H1 (cell line): ENCODE data around the gene MFNG. TPM values are rescaled to one million over a fixed set of nuclear protein-coding genes. Genes with fewer than 3 reads are reported as not detected.
A peak's percentile ranks its signal among the peaks of the same experiment; 100 is the strongest.

ENCODE experiments used
- CTCF ChIA-PET: fragments of 300-600 bp; sonication (Branson Sonifier 250); formaldehyde crosslinking; loops from one replicate; lab custom pipeline; 2021; ENCODE audit not compliant: partially characterized antibody; lab: Charles Lee
- POLR2A ChIA-PET: fragments of 300-600 bp; sonication (Branson Sonifier 250); formaldehyde crosslinking; loops from one replicate; lab custom pipeline; 2021; ENCODE audit warnings: inconsistent platforms; ENCODE audit not compliant: partially characterized antibody; lab: Charles Lee
- DNase-seq, 2 experiments: peaks; one replicate each; pipeline versions ENCODE4 v3.0.0 to v3.0.0-alpha.2; 2010 to 2022; ENCODE audit warnings: low spot score in 2 of 2, low read depth in 1 of 2, mixed read lengths in 1 of 2
- FAIRE-seq: peaks from 2 replicates; lab custom pipeline; 2011; peaks lifted over from hg19 to GRCh38; lab: Jason Lieb, UNC
- H2AFZ ChIP-seq: 2 replicates; pipeline ENCODE4 v1.8.1; 2012; ENCODE audit warnings: low read length, inconsistent platforms
- H2AK5ac ChIP-seq: 2 replicates; pipeline ENCODE4 v1.6.1; 2013; ENCODE audit warnings: low read depth, low read length
- H2BK120ac ChIP-seq: replicated peaks from 2 replicates; pipeline ENCODE3; 2013; ENCODE audit warnings: low read depth, low read length, inconsistent platforms
- H2BK12ac ChIP-seq: 2 replicates; pipeline ENCODE4 v1.6.1; 2013; ENCODE audit warnings: low read depth, low read length
- H2BK15ac ChIP-seq: 2 replicates; pipeline ENCODE4 v1.6.1; 2013; ENCODE audit warnings: low read length
- H2BK20ac ChIP-seq: 2 replicates; pipeline ENCODE4 v1.6.1; 2013; ENCODE audit warnings: low read length
- H2BK5ac ChIP-seq: 2 replicates; pipeline ENCODE4 v1.6.1; 2013; ENCODE audit warnings: low read depth, low read length
- H3K14ac ChIP-seq: 2 replicates; pipeline ENCODE4 v1.6.1; 2013; ENCODE audit warnings: inconsistent platforms; ENCODE audit not compliant: insufficient read length
- H3K18ac ChIP-seq: 2 replicates; pipeline ENCODE4 v1.6.1; 2013; ENCODE audit warnings: low read length; ENCODE audit errors: extremely low read depth
- H3K23ac ChIP-seq: 2 replicates; pipeline ENCODE4 v1.6.1; 2013; ENCODE audit warnings: inconsistent platforms; ENCODE audit not compliant: insufficient read length
- H3K23me2 ChIP-seq: 2 replicates; pipeline ENCODE4 v1.6.1; 2013; ENCODE audit warnings: low read depth, low read length
- H3K27ac ChIP-seq: 2 replicates; pipeline ENCODE4 v1.6.1; 2011; ENCODE audit warnings: low read depth, low read length, inconsistent platforms
- H3K27me3 ChIP-seq, 4 experiments: replicated peaks in 1 of 4; 1 replicate in 1 of 4; 2 replicates in 3 of 4; pipeline versions ENCODE4 v1.6.1 to v1.8.1; 2011 to 2013; ENCODE audit warnings: low read length in 3 of 4, mild to moderate bottlenecking in 3 of 4, inconsistent platforms in 2 of 4, mixed read lengths in 2 of 4, moderate library complexity in 1 of 4; ENCODE audit not compliant: control insufficient read depth in 3 of 4, insufficient read depth in 3 of 4; ENCODE audit errors: extremely low read depth in 1 of 4
- H3K36me3 ChIP-seq, 4 experiments: 2 replicates each; pipeline versions ENCODE4 v1.6.1 to v1.8.1; 2011 to 2013; ENCODE audit warnings: mild to moderate bottlenecking in 4 of 4, low read length in 3 of 4, moderate library complexity in 2 of 4, control low read depth in 1 of 4, inconsistent platforms in 1 of 4; ENCODE audit not compliant: insufficient read depth in 4 of 4, control insufficient read depth in 2 of 4
- H3K4ac ChIP-seq: replicated peaks from 2 replicates; pipeline ENCODE3; 2013; ENCODE audit warnings: low read length, low read depth, mixed read lengths, inconsistent platforms; ENCODE audit not compliant: insufficient read length
- H3K4me1 ChIP-seq, 4 experiments: replicated peaks in 1 of 4; 1 replicate in 1 of 4; 2 replicates in 3 of 4; pipeline versions ENCODE4 v1.6.1 to v1.8.1; 2011 to 2013; ENCODE audit warnings: low read length in 3 of 4, inconsistent platforms in 2 of 4, mixed read lengths in 1 of 4; ENCODE audit not compliant: insufficient read depth in 4 of 4, control insufficient read depth in 3 of 4
- H3K4me2 ChIP-seq, 2 experiments: 2 replicates each; pipeline versions ENCODE4 v1.6.1 to v1.8.1; 2011 to 2013; ENCODE audit warnings: low read depth in 2 of 2, low read length in 2 of 2, control low read depth in 1 of 2, inconsistent platforms in 1 of 2, mild to moderate bottlenecking in 1 of 2; ENCODE audit not compliant: insufficient read depth in 1 of 2
- H3K4me3 ChIP-seq, 4 experiments: fragments of 200-600, 300-600 bp in 1 of 4; sonication (generic), shearing (Covaris generic), sonication (Bioruptor Twin) in 1 of 4; 2 replicates each; pipeline versions ENCODE4 v1.5.1 to v1.8.1; 2011 to 2016; ENCODE audit warnings: low read length in 4 of 4, low read depth in 3 of 4, control low read depth in 2 of 4, inconsistent platforms in 2 of 4, mild to moderate bottlenecking in 2 of 4, mixed read lengths in 1 of 4, moderate library complexity in 1 of 4; ENCODE audit not compliant: insufficient read depth in 2 of 4; ENCODE audit errors: extremely low read depth in 1 of 4
- H3K56ac ChIP-seq: replicated peaks from 2 replicates; pipeline ENCODE3; 2013; ENCODE audit warnings: low read depth, mild to moderate bottlenecking, mixed read lengths, low read length, inconsistent platforms; ENCODE audit not compliant: insufficient read length
- H3K79me1 ChIP-seq: 2 replicates; pipeline ENCODE4 v1.6.1; 2013; ENCODE audit warnings: low read depth, low read length, control low read depth
- H3K79me2 ChIP-seq, 2 experiments: 2 replicates each; pipeline versions ENCODE4 v1.6.1 to v1.8.1; 2012 to 2013; ENCODE audit warnings: low read length in 2 of 2, mild to moderate bottlenecking in 2 of 2, inconsistent platforms in 1 of 2; ENCODE audit not compliant: insufficient read depth in 2 of 2, control insufficient read depth in 1 of 2
- H3K9ac ChIP-seq, 4 experiments: replicated peaks in 1 of 4; 1 replicate in 1 of 4; 2 replicates in 3 of 4; pipeline versions ENCODE4 v1.6.1 to v1.8.1; 2011 to 2013; ENCODE audit warnings: low read depth in 3 of 4, low read length in 3 of 4, control low read depth in 2 of 4, mild to moderate bottlenecking in 2 of 4, moderate library complexity in 2 of 4, inconsistent platforms in 1 of 4; ENCODE audit errors: extremely low read depth in 1 of 4
- H3K9me3 ChIP-seq, 2 experiments: 2 replicates each; pipeline versions ENCODE4 v1.6.1 to v1.8.1; 2012 to 2013; ENCODE audit warnings: mild to moderate bottlenecking in 2 of 2, moderate library complexity in 2 of 2, control low read depth in 1 of 2, inconsistent platforms in 1 of 2, low read depth in 1 of 2, low read length in 1 of 2, mixed read lengths in 1 of 2; ENCODE audit not compliant: insufficient read depth in 2 of 2
- H4K20me1 ChIP-seq, 2 experiments: replicated peaks in 1 of 2; 2 replicates each; pipeline versions ENCODE3 to v1.8.1; 2011 to 2013; ENCODE audit warnings: inconsistent platforms in 2 of 2, low read length in 2 of 2, mild to moderate bottlenecking in 1 of 2; ENCODE audit not compliant: insufficient read depth in 2 of 2, control insufficient read depth in 1 of 2
- H4K5ac ChIP-seq: 2 replicates; pipeline ENCODE4 v1.6.1; 2013; ENCODE audit warnings: low read length, low read depth, mixed read lengths, inconsistent platforms; ENCODE audit not compliant: insufficient read length
- H4K8ac ChIP-seq: 2 replicates; pipeline ENCODE4 v1.8.0; 2013; ENCODE audit warnings: mild to moderate bottlenecking, moderate library complexity, low read length, inconsistent platforms; ENCODE audit not compliant: insufficient read depth; ENCODE audit errors: extremely low read depth
- H4K91ac ChIP-seq: replicated peaks from 2 replicates; pipeline ENCODE3; 2013; ENCODE audit warnings: low read length, mixed read lengths, inconsistent platforms; ENCODE audit not compliant: insufficient read length
- ASH2L ChIP-seq: fragments of 200-600, 300-600 bp; sonication (generic); IDR thresholded peaks from one replicate; pipeline ENCODE4 v1.7.1; 2017; ENCODE audit warnings: low read length
- ATF2 ChIP-seq: IDR thresholded peaks from 2 replicates; pipeline ENCODE4 v1.6.1; 2012; ENCODE audit warnings: low read length, inconsistent platforms
- KDM1A ChIP-seq: fragments of 200-600, 300-600 bp; sonication (generic); IDR thresholded peaks from 2 replicates; pipeline ENCODE4 v1.7.1; 2016; ENCODE audit warnings: mild to moderate bottlenecking, low read length, borderline replicate concordance
- SIX5 ChIP-seq: IDR thresholded peaks from 2 replicates; pipeline ENCODE4 v1.6.1; 2011; ENCODE audit warnings: mild to moderate bottlenecking, low read depth, low read length
- WGBS, 2 experiments: shearing (Covaris generic) in 1 of 2; methylation state at CpG; one replicate each; pipeline versions ENCODE4 v1.1.6 to v1.1.7; 2013 to 2015; ENCODE audit warnings: low lambda C conversion rate in 2 of 2, mixed read lengths in 2 of 2, inconsistent platforms in 1 of 2, low coverage in 1 of 2, missing lambda C conversion rate in 1 of 2; ENCODE audit not compliant: insufficient replicate concordance in 2 of 2, insufficient coverage in 1 of 2, insufficient read length in 1 of 2; ENCODE audit errors: extremely low coverage in 1 of 2, missing lambda C conversion rate in 1 of 2; 5-methylcytosine and 5-hydroxymethylcytosine counted together
- polyA plus RNA-seq, 7 experiments: library from polyadenylated mRNA; depleted of rRNA in 3 of 7; stranded (reverse) in 5 of 7; unstranded in 2 of 7; fragments of >200 nt in 5 of 7; fragments of 200-250 nt in 2 of 7; gene quantifications; 1 replicate in 5 of 7; 2 replicates in 1 of 7; 4 replicates in 1 of 7; pipeline versions ENCODE4 v1.2.1 to v1.2.3, GENCODE V29; 2011 to 2013; ENCODE audit warnings: missing spikeins in 2 of 7, mixed read lengths in 2 of 7
- total RNA-seq: library from RNA; stranded (reverse); fragmentation: NEBNext Ultra II Directional; extraction: Animal tissue kit (Norgen Biotek cat#: 25700); gene quantifications from 2 replicates; pipeline ENCODE4 v1.2.1, GENCODE V29; 2021

MFNG gene
- total and polyA plus RNA-seq, 2 of the 8 experiments (the other 6 are each of a cell fraction or from before 2014, with no cell fraction given): 1.7 to 5.5 TPM

- CTCF ChIA-PET: interaction anchor here (0.7 to 3.2 kb wide), 8 partner anchors 10 to 131 kb away, joined by 3 to 21 read pairs (median 6); no protein-coding TSS in a partner anchor
- H4K8ac ChIP-seq: peak overlapping the region; percentile 66; the same call in 1 of the 2 replicates
- H3K4me2 ChIP-seq: no peak overlapping the region
- H2AFZ ChIP-seq: no peak overlapping the region
- no peak overlapping the region for H2BK20ac ChIP-seq
- H3K9me3 ChIP-seq: no peaks in the 10 kb centered on the region
- no peaks in the 10 kb centered on the region; the same call in 1 of the 2 replicates for H3K23me2 ChIP-seq
- no peak overlapping the region for H3K27ac ChIP-seq
- H3K36me3 ChIP-seq: no peaks in the 10 kb centered on the region
- H2AK5ac ChIP-seq: no peak overlapping the region
- peak overlapping the region; percentile 54 for H4K91ac ChIP-seq
- peaks cover 0 to 2% (median 1%) of the 10 kb centered on the region in 4 experiments; a peak in 3 of 7 replicates for H3K4me1 ChIP-seq
- H3K79me1 ChIP-seq: no peaks in the 10 kb centered on the region
- H3K9ac ChIP-seq: no peak overlapping the region
- no peak overlapping the region for H2BK5ac ChIP-seq
- H3K23ac ChIP-seq: no peak overlapping the region
- H2BK15ac ChIP-seq: 0 out of 2 replicates have a peak overlapping the region, but pooled peaks have one; percentile 25
- H4K20me1 ChIP-seq: peaks cover 0 to 1% of the 10 kb centered on the region in 2 experiments
- no peaks in the 10 kb centered on the region for H3K79me2 ChIP-seq
- WGBS, 2 experiments: 90% methylated on average over 5 of the region's 6 CpGs; no CpG with 5 or more reads in 1 of the 2 experiments
- no peak overlapping the region for H2BK120ac ChIP-seq
- H3K14ac ChIP-seq: no peak overlapping the region
- no peaks in the 10 kb centered on the region; a peak in 1 of 7 replicates for H3K27me3 ChIP-seq
- no peak for DNase-seq
- H3K18ac ChIP-seq: no peak overlapping the region
- H2BK12ac ChIP-seq: no peak overlapping the region
- no peak overlapping the region for H4K5ac ChIP-seq
- no peak for FAIRE-seq
- TF ChIP-seq ATF2: no peak
- TF ChIP-seq ASH2L: no peak
- peak; percentile 33; the same call in 1 of the 2 replicates for TF ChIP-seq KDM1A
- TF ChIP-seq SIX5: no peak
- POLR2A ChIA-PET: no interaction called here
- no peak overlapping the region for H3K56ac ChIP-seq
- no peak overlapping the region for H3K4me3 ChIP-seq
- no peak overlapping the region for H3K4ac ChIP-seq
Observed at GRCh38 chr22:37511395-37512104, 25.4 kb upstream of the MFNG start.
